ENCODE measurements around the gene UGT1A1. TPM values are rescaled to one million over a fixed set of nuclear protein-coding genes. Genes with fewer than 3 reads are reported as not detected.

Gene UGT1A1
- total RNA-seq, 2 donors from 2014 or later = not detected

DNA sequence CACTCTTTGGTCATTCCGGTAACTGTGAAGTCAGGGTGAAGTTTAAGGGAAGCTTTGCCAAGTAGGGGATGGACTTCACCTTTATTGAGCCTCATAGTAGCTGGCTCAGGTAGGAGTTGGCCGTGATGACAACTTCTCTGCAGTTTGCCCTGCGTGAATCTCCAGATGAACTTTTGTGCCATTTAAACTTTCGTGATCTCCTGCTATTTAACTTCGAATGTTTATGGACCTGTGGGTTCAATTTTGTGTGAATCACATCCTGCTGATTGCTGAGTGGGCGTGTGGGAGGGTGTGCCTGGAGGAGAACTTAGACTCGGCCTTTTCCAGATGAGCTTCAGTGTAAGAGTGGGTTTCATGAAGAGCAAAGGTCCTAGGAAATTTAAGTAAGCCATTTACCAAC, 4.2 kb downstream of the UGT1A1 start:
- TF ChIP-seq, protein P1, sequence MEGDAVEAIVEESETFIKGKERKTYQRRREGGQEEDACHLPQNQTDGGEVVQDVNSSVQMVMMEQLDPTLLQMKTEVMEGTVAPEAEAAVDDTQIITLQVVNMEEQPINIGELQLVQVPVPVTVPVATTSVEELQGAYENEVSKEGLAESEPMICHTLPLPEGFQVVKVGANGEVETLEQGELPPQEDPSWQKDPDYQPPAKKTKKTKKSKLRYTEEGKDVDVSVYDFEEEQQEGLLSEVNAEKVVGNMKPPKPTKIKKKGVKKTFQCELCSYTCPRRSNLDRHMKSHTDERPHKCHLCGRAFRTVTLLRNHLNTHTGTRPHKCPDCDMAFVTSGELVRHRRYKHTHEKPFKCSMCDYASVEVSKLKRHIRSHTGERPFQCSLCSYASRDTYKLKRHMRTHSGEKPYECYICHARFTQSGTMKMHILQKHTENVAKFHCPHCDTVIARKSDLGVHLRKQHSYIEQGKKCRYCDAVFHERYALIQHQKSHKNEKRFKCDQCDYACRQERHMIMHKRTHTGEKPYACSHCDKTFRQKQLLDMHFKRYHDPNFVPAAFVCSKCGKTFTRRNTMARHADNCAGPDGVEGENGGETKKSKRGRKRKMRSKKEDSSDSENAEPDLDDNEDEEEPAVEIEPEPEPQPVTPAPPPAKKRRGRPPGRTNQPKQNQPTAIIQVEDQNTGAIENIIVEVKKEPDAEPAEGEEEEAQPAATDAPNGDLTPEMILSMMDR (IDR thresholded peaks at IDR 0.05) = no peak
- no peaks in the 10 kb centered on the region for H3K36me3 ChIP-seq
- no peak overlapping the region for H3K4me3 ChIP-seq
- H3K27ac ChIP-seq = no peak overlapping the region
- H3K27me3 ChIP-seq (replicated peaks; ENCODE audit: insufficient read depth) = no peaks in the 10 kb centered on the region
- ATAC-seq (ENCODE audit: insufficient number of reproducible peaks, low FRiP score, low read depth) (no peak), DNase-seq (ENCODE audit: low spot score) (no peak)
- H3K4me1 ChIP-seq (ENCODE audit: control insufficient read depth in 1 of 2, low read depth in 2 of 2) = no peaks in the 10 kb centered on the region
- H3K9me3 ChIP-seq = no peaks in the 10 kb centered on the region

DNA sequence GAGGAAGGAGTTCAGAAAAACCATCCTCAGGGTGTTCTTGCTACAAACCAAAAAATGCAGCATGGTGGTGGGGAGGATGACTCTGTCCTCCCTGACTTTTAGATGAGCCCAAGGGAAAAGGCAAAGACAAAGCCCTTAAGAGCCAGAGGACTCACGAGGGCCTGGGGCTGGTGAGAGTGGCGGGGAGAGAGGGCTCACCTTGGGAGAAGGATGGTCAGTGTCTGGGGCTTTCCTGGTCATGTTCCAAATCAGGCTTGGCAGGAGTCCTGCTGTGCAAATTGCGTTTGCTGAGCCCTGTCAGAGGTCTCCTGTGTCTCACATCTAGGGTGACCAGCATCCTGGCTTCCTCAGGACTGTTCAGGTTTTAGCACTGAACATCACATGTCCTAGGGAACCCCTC, 4.7 kb downstream of the UGT1A1 start:
- no peaks in the 10 kb centered on the region for H3K36me3 ChIP-seq

DNA sequence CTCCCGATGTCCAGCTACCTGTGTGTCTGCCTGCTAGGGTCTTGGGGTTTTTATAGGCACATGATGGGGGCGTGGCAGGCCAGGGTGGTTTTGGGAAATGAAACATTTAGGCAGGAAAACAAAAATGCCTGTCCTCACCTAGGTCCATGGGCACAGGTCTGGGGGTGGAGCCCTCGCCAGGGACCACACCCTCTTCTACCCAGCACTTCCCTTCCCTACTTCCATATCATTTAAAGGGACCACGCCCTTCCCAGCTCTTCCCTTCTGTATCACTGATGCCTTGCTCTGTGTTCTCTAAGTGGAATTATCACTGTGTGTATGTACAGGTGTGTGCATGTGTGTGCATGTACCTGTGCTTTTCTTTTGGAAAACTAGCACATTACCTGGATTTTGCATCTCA, 6.3 kb downstream of the UGT1A1 start:
- no peaks in the 10 kb centered on the region for H3K9me3 ChIP-seq
- ATAC-seq (ENCODE audit: insufficient number of reproducible peaks, low FRiP score, low read depth) (no peak), DNase-seq (ENCODE audit: low spot score) (no peak)
- H3K4me1 ChIP-seq (ENCODE audit: control insufficient read depth in 1 of 2, low read depth in 2 of 2) = no peaks in the 10 kb centered on the region
- TF ChIP-seq, protein P1 (IDR thresholded peaks at IDR 0.05) = no peak
- no peak overlapping the region for H3K4me3 ChIP-seq
- no peak overlapping the region for H3K27ac ChIP-seq
- H3K36me3 ChIP-seq = no peaks in the 10 kb centered on the region
- H3K27me3 ChIP-seq (replicated peaks; ENCODE audit: insufficient read depth) = no peaks in the 10 kb centered on the region

More for the DNA sequence above, 4.7 kb downstream of the UGT1A1 start:
- DNase-seq (ENCODE audit: low spot score) (no peak), ATAC-seq (ENCODE audit: insufficient number of reproducible peaks, low FRiP score, low read depth) (no peak)
- H3K9me3 ChIP-seq = no peaks in the 10 kb centered on the region
- H3K27me3 ChIP-seq (replicated peaks; ENCODE audit: insufficient read depth) = no peaks in the 10 kb centered on the region
- TF ChIP-seq, protein P1 (IDR thresholded peaks at IDR 0.05) = no peak
- H3K4me3 ChIP-seq = no peak overlapping the region
- H3K27ac ChIP-seq = no peak overlapping the region
- H3K4me1 ChIP-seq (ENCODE audit: control insufficient read depth in 1 of 2, low read depth in 2 of 2) = no peaks in the 10 kb centered on the region

DNA sequence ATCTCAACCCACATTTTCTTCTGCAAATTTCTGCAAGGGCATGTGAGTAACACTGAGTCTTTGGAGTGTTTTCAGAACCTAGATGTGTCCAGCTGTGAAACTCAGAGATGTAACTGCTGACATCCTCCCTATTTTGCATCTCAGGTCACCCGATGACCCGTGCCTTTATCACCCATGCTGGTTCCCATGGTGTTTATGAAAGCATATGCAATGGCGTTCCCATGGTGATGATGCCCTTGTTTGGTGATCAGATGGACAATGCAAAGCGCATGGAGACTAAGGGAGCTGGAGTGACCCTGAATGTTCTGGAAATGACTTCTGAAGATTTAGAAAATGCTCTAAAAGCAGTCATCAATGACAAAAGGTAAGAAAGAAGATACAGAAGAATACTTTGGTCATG, 8.0 kb downstream of the UGT1A1 start:
- H3K4me3 ChIP-seq = no peak overlapping the region
- no peaks in the 10 kb centered on the region for H3K9me3 ChIP-seq
- H3K27me3 ChIP-seq (replicated peaks; ENCODE audit: insufficient read depth) = no peaks in the 10 kb centered on the region
- H3K27ac ChIP-seq = no peak overlapping the region
- DNase-seq (ENCODE audit: low spot score) (no peak), ATAC-seq (ENCODE audit: insufficient number of reproducible peaks, low FRiP score, low read depth) (no peak)
- TF ChIP-seq, protein P1 (IDR thresholded peaks at IDR 0.05) = no peak
- H3K36me3 ChIP-seq = no peaks in the 10 kb centered on the region
- no peaks in the 10 kb centered on the region for H3K4me1 ChIP-seq (ENCODE audit: control insufficient read depth in 1 of 2, low read depth in 2 of 2)

DNA sequence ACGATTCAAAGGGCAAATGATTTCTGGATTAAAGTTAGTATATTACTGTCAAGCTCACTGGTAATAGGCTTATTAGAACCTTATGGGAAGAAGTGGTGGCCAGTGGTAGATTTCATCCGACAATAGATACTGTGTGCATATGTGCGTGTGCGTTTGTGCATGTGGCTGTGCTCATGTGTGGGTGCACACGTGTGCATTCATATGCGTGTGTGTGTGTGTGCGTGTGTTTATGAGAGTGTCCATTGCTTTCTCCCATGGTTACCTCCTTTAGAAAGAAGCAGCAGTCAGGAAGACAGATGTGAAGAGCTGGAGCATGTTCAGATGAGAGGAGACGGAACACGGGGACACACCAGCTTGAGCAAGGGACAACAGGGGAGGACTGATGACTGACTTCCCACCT, 9.2 kb downstream of the UGT1A1 start:
- DNase-seq (ENCODE audit: low spot score) = no peak
- no peak for ATAC-seq (ENCODE audit: insufficient number of reproducible peaks, low FRiP score, low read depth)
- Histone ChIP-seq H3K4me1 (ENCODE audit: control insufficient read depth in 1 of 2, low read depth in 2 of 2) (no peaks in the 10 kb centered on the region), H3K27me3 (replicated peaks; ENCODE audit: insufficient read depth) (no peaks in the 10 kb centered on the region), H3K9me3 (no peaks in the 10 kb centered on the region), H3K36me3 (no peaks in the 10 kb centered on the region), H3K4me3 (no peak overlapping the region), H3K27ac (no peak overlapping the region)
- TF ChIP-seq, protein P1 (IDR thresholded peaks at IDR 0.05) = no peak
